Measurements from ENCODE around the gene GRIK3. TPM values are rescaled to one million over a fixed set of nuclear protein-coding genes. Genes with fewer than 3 reads are reported as not detected.

Gene GRIK3
- total and polyA plus RNA-seq, 2 of the 8 experiments (the other 6 are each of a cell fraction or from before 2014, with no cell fraction given): 2.1 to 3.4 TPM

DNA sequence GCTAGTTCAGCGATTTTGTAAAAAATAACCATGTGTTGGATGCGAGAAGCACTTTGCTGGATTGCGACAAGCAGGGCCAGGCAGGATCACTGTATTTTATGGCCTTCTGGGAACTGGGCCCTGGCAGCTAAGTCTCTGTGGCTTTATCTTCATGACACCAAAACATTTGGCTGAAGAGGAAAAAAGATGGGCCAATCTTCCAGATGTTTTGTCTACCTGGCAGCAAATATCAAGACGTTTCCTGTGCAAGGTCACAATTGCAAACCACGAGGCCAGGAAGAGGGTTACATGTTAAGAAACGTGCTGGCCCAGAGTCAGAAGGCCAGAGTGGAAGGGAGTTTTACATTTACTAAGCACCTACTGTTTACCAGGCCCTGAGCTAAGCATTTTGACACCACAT, 22.1 kb downstream of the GRIK3 start (continued):
- TF ChIP-seq CBX5 (IDR thresholded peaks at IDR 0.05; ENCODE audit: low read depth, low read length): no peak
- TF ChIP-seq, protein P1, sequence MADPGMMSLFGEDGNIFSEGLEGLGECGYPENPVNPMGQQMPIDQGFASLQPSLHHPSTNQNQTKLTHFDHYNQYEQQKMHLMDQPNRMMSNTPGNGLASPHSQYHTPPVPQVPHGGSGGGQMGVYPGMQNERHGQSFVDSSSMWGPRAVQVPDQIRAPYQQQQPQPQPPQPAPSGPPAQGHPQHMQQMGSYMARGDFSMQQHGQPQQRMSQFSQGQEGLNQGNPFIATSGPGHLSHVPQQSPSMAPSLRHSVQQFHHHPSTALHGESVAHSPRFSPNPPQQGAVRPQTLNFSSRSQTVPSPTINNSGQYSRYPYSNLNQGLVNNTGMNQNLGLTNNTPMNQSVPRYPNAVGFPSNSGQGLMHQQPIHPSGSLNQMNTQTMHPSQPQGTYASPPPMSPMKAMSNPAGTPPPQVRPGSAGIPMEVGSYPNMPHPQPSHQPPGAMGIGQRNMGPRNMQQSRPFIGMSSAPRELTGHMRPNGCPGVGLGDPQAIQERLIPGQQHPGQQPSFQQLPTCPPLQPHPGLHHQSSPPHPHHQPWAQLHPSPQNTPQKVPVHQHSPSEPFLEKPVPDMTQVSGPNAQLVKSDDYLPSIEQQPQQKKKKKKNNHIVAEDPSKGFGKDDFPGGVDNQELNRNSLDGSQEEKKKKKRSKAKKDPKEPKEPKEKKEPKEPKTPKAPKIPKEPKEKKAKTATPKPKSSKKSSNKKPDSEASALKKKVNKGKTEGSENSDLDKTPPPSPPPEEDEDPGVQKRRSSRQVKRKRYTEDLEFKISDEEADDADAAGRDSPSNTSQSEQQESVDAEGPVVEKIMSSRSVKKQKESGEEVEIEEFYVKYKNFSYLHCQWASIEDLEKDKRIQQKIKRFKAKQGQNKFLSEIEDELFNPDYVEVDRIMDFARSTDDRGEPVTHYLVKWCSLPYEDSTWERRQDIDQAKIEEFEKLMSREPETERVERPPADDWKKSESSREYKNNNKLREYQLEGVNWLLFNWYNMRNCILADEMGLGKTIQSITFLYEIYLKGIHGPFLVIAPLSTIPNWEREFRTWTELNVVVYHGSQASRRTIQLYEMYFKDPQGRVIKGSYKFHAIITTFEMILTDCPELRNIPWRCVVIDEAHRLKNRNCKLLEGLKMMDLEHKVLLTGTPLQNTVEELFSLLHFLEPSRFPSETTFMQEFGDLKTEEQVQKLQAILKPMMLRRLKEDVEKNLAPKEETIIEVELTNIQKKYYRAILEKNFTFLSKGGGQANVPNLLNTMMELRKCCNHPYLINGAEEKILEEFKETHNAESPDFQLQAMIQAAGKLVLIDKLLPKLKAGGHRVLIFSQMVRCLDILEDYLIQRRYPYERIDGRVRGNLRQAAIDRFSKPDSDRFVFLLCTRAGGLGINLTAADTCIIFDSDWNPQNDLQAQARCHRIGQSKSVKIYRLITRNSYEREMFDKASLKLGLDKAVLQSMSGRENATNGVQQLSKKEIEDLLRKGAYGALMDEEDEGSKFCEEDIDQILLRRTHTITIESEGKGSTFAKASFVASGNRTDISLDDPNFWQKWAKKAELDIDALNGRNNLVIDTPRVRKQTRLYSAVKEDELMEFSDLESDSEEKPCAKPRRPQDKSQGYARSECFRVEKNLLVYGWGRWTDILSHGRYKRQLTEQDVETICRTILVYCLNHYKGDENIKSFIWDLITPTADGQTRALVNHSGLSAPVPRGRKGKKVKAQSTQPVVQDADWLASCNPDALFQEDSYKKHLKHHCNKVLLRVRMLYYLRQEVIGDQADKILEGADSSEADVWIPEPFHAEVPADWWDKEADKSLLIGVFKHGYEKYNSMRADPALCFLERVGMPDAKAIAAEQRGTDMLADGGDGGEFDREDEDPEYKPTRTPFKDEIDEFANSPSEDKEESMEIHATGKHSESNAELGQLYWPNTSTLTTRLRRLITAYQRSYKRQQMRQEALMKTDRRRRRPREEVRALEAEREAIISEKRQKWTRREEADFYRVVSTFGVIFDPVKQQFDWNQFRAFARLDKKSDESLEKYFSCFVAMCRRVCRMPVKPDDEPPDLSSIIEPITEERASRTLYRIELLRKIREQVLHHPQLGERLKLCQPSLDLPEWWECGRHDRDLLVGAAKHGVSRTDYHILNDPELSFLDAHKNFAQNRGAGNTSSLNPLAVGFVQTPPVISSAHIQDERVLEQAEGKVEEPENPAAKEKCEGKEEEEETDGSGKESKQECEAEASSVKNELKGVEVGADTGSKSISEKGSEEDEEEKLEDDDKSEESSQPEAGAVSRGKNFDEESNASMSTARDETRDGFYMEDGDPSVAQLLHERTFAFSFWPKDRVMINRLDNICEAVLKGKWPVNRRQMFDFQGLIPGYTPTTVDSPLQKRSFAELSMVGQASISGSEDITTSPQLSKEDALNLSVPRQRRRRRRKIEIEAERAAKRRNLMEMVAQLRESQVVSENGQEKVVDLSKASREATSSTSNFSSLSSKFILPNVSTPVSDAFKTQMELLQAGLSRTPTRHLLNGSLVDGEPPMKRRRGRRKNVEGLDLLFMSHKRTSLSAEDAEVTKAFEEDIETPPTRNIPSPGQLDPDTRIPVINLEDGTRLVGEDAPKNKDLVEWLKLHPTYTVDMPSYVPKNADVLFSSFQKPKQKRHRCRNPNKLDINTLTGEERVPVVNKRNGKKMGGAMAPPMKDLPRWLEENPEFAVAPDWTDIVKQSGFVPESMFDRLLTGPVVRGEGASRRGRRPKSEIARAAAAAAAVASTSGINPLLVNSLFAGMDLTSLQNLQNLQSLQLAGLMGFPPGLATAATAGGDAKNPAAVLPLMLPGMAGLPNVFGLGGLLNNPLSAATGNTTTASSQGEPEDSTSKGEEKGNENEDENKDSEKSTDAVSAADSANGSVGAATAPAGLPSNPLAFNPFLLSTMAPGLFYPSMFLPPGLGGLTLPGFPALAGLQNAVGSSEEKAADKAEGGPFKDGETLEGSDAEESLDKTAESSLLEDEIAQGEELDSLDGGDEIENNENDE (IDR thresholded peaks at IDR 0.05; ENCODE audit: insufficient replicate concordance, low read length): no peak
- TF ChIP-seq, protein P2, sequence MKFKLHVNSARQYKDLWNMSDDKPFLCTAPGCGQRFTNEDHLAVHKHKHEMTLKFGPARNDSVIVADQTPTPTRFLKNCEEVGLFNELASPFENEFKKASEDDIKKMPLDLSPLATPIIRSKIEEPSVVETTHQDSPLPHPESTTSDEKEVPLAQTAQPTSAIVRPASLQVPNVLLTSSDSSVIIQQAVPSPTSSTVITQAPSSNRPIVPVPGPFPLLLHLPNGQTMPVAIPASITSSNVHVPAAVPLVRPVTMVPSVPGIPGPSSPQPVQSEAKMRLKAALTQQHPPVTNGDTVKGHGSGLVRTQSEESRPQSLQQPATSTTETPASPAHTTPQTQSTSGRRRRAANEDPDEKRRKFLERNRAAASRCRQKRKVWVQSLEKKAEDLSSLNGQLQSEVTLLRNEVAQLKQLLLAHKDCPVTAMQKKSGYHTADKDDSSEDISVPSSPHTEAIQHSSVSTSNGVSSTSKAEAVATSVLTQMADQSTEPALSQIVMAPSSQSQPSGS (IDR thresholded peaks at IDR 0.05; ENCODE audit: low read length): no peak
- TF ChIP-seq, protein P3, sequence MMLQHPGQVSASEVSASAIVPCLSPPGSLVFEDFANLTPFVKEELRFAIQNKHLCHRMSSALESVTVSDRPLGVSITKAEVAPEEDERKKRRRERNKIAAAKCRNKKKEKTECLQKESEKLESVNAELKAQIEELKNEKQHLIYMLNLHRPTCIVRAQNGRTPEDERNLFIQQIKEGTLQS (IDR thresholded peaks at IDR 0.05; ENCODE audit: insufficient read depth, low read depth, low read length): no peak
- no peak for TF ChIP-seq TAF7 (optimal IDR thresholded peaks at IDR 0.05; ENCODE audit: borderline replicate concordance, low read depth, low read length)
- no peak for TF ChIP-seq CREB1 (IDR thresholded peaks at IDR 0.05)
